ENCODE measurements around the gene FAM50A.

- no peak for TF ChIP-seq REST (IDR thresholded peaks at IDR 0.05; ENCODE audit: insufficient read depth in 1 of 2, low read depth in 2 of 2, low read length in 2 of 2)
- TF ChIP-seq TAF1 (IDR thresholded peaks at IDR 0.05; ENCODE audit: borderline replicate concordance, insufficient read depth, low read length) = no peak
Observed at GRCh38 chrX:154433605-154434004, 10.3 kb upstream of the FAM50A start.
